K562 (cell line): ENCODE data around the gene HOXC12. TPM values are rescaled to one million over a fixed set of nuclear protein-coding genes. Genes with fewer than 3 reads are reported as not detected.

Experiments used
- CAMTA2 ChIP-seq: fragments of 250-450 bp; sonication (Bioruptor Pico); conservative IDR thresholded peaks from 2 replicates; pipeline ENCODE4 v1.5.1; 2022
- CHD1 ChIP-seq: fragments of 200-600 bp; sonication (generic); IDR thresholded peaks from one replicate; pipeline ENCODE4 v1.6.1; 2012; ENCODE audit warnings: mild to moderate bottlenecking, moderate library complexity, low read length, inconsistent platforms
- CREB1 ChIP-seq, 2 experiments: sonication (generic) in 1 of 2; formaldehyde crosslinking in 1 of 2; IDR thresholded peaks; 2 replicates each; pipeline versions ENCODE4 v1.6.1 to v1.8.0; 2012 to 2022; ENCODE audit warnings: inconsistent platforms in 1 of 2, mild to moderate bottlenecking in 1 of 2, missing genetic modification reagents in 1 of 2, moderate library complexity in 1 of 2
- ELF2 ChIP-seq: fragments of 250-450 bp; sonication (Bioruptor Pico); IDR thresholded peaks from 2 replicates; pipeline ENCODE4 v1.5.0; 2021; ENCODE audit warnings: mild to moderate bottlenecking
- FOSL1 ChIP-seq: fragments of 200-800 bp; sonication (Bioruptor generic); conservative IDR thresholded peaks from 2 replicates; pipeline ENCODE4 v1.6.1; 2016; ENCODE audit warnings: missing genetic modification characterization, missing compliant biosample characterization
- KAT8 ChIP-seq: fragments of 450-650 bp; IDR thresholded peaks from 2 replicates; pipeline ENCODE4 v1.6.1; 2016; ENCODE audit warnings: low read depth, mild to moderate bottlenecking
- KDM5B ChIP-seq: fragments of 200-600 bp; sonication (generic); IDR thresholded peaks from 2 replicates; pipeline ENCODE4 v1.6.1; 2012; ENCODE audit warnings: low read depth, mild to moderate bottlenecking, moderate library complexity, low read length, control low read depth, inconsistent platforms; ENCODE audit not compliant: insufficient replicate concordance
- NBN ChIP-seq: fragments of 450-650 bp; IDR thresholded peaks from 2 replicates; pipeline ENCODE4 v1.6.1; 2016; ENCODE audit warnings: low read depth, mild to moderate bottlenecking
- NR4A1 ChIP-seq, 2 experiments: fragments of 250-450 bp in 1 of 2; fragments of 450-650 bp in 1 of 2; sonication (Bioruptor Pico) in 1 of 2; IDR thresholded peaks; 2 replicates each; pipeline versions ENCODE4 v1.4.0 to v1.6.1; 2016 to 2020; ENCODE audit warnings: mild to moderate bottlenecking in 2 of 2, missing compliant biosample characterization in 1 of 2, missing genetic modification characterization in 1 of 2, moderate library complexity in 1 of 2
- PHF8 ChIP-seq: fragments of 200-600 bp; sonication (generic); IDR thresholded peaks from 2 replicates; pipeline ENCODE4 v1.6.1; 2012; ENCODE audit warnings: mixed run types, mild to moderate bottlenecking, inconsistent platforms, low read length, moderate library complexity, borderline replicate concordance
- ZNF174 ChIP-seq: fragments of 250-450 bp; sonication (Bioruptor Pico); IDR thresholded peaks from 2 replicates; pipeline ENCODE4 v1.4.0; 2020; ENCODE audit warnings: mild to moderate bottlenecking
- polyA plus RNA-seq, 8 experiments: library from polyadenylated mRNA; depleted of rRNA in 4 of 8; stranded (reverse) in 5 of 8; unstranded in 3 of 8; fragments of >200 nt; fragmentation: Nextera tagmentation in 2 of 8; fragmentation: Illumina TruSeq in 1 of 8; extraction: Ambion mirVana in 2 of 8; extraction: Trizol in 1 of 8; gene quantifications; 2 replicates each; pipeline versions ENCODE4 v1.2.1 to v1.2.3, GENCODE V29; 2011 to 2014; ENCODE audit warnings: inconsistent platforms in 1 of 8, missing spikeins in 1 of 8
- total RNA-seq, 7 experiments: library from RNA; depleted of rRNA in 6 of 7; stranded (reverse); fragments of >200 nt in 6 of 7; fragmentation: Illumina TruSeq in 2 of 7; extraction: Trizol in 2 of 7; gene quantifications; 2 replicates each; pipeline versions ENCODE4 v1.2.1 to v1.2.3, GENCODE V29; 2011 to 2021; ENCODE audit warnings: low replicate concordance in 1 of 7
- TF ChIP-seq, protein P1 (sequence below): fragments of 450-650 bp; IDR thresholded peaks from 2 replicates; pipeline ENCODE4 v1.6.1; 2018; ENCODE audit not compliant: partially characterized antibody

HOXC12 gene
- total and polyA plus RNA-seq, 9 of the 15 experiments (the other 6 are each of a cell fraction or from before 2014, with no cell fraction given): 0.04 to 0.36 (median 0.11) TPM; not detected in 1

DNA sequence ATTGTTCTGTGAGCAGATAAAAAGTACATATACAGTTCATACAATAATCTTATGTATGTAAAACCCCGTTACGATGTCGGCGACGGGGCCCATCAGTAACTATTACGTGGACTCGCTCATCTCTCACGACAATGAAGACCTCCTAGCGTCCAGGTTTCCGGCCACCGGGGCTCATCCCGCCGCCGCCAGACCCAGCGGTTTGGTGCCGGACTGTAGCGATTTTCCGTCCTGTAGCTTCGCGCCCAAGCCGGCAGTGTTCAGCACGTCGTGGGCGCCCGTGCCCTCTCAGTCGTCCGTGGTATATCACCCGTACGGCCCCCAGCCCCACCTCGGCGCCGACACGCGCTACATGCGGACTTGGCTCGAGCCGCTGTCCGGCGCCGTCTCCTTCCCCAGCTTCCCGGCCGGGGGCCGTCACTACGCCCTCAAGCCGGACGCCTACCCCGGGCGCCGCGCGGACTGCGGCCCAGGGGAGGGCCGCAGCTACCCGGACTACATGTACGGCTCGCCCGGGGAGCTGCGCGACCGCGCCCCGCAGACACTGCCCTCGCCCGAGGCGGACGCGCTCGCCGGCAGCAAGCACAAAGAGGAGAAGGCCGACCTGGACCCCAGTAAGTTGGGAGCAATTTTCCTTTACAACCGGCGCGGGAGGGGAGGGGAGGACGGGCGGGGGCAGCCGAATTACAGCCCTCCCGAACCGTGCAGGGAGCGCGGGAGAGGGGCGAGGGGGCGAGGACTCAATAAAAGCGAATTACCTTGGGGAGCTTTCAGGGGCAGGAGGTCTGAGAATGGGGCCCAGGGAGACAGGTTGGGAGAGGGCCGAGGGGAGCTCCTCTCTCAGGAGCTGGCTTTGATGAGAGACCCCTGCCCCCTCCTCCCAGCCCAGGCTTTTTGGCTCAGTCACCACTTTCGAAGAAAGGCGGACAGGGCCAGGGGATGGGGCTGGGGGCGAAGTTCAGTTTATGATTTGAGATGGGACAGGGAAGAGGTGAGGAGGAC is 45.7 kb downstream of the HOXC12 start, which contains the start of gene HOXC9 (continued):
- TF ChIP-seq CHD1 (peak; percentile 95), ZNF174 (CRISPR knock-in tag) (no peak), CREB1 (IDR thresholded peaks at IDR 0.05) (0 out of 2 replicates have a peak, but pooled peaks have one; percentile 24), CREB1 (CRISPR knock-in tag; IDR thresholded peaks at IDR 0.05) (peak; percentile 50; the same call in 1 of the 2 replicates), NBN (no peak), NR4A1 (CRISPR knock-in tag; IDR thresholded peaks at IDR 0.05) (peak; percentile 71; the same call in 1 of the 2 replicates), NR4A1 (tag; IDR thresholded peaks at IDR 0.05) (0 out of 2 replicates have a peak, but pooled peaks have one; percentile 23), ELF2 (CRISPR knock-in tag) (0 out of 2 replicates have a peak, but pooled peaks have one; percentile 57), FOSL1 (tag) (0 out of 2 replicates have a peak, but pooled peaks have one; percentile 10), CAMTA2 (CRISPR knock-in tag) (no peak), KDM5B (peak; percentile 73), KAT8 (no peak), PHF8 (peak; percentile 68; the same call in 1 of the 2 replicates)
- TF ChIP-seq, protein P1, sequence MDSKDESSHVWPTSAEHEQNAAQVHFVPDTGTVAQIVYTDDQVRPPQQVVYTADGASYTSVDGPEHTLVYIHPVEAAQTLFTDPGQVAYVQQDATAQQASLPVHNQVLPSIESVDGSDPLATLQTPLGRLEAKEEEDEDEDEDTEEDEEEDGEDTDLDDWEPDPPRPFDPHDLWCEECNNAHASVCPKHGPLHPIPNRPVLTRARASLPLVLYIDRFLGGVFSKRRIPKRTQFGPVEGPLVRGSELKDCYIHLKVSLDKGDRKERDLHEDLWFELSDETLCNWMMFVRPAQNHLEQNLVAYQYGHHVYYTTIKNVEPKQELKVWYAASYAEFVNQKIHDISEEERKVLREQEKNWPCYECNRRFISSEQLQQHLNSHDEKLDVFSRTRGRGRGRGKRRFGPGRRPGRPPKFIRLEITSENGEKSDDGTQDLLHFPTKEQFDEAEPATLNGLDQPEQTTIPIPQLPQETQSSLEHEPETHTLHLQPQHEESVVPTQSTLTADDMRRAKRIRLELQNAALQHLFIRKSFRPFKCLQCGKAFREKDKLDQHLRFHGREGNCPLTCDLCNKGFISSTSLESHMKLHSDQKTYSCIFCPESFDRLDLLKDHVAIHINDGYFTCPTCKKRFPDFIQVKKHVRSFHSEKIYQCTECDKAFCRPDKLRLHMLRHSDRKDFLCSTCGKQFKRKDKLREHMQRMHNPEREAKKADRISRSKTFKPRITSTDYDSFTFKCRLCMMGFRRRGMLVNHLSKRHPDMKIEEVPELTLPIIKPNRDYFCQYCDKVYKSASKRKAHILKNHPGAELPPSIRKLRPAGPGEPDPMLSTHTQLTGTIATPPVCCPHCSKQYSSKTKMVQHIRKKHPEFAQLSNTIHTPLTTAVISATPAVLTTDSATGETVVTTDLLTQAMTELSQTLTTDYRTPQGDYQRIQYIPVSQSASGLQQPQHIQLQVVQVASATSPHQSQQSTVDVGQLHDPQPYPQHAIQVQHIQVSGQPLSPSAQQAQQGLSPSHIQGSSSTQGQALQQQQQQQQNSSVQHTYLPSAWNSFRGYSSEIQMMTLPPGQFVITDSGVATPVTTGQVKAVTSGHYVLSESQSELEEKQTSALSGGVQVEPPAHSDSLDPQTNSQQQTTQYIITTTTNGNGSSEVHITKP: no peak
